Activated CD4-positive, CD25-positive, alpha-beta regulatory T cell treated with anti-CD3 and anti-CD28 coated beads, Interleukin-2, amount 50 U/mL, for 24 hours (primary cell): ENCODE measurements around the gene MARK4.
"Not testable (repeated sequence)": the region's sequence is repeated elsewhere in the genome, so short reads cannot be mapped to it uniquely, and the experiment has no call there.

ENCODE experiments used
- ATAC-seq, 2 donors: fragments of 150-1000 bp; cut with Tn5 transposase; one replicate each; pipeline ENCODE4 v1.10.0; 2021; ENCODE audit warnings: mild to moderate bottlenecking in 1 of 2, moderate library complexity in 1 of 2

Gene MARK4

GRCh38 chr19:45250832-45251451 is at the start of gene MARK4:
Gene MARK4 (plus strand): TSS chr19:45251271. CDS start chr19:45251589, 318 bp downstream.
- peak; percentile 73 to 75 for ATAC-seq

- ATAC-seq = no peak
Measured at GRCh38 chr19:45202637-45203036, 48.4 kb upstream of the MARK4 start.

- no peak for ATAC-seq
Measured at GRCh38 chr19:45205810-45206209, 45.3 kb upstream of the MARK4 start.

GRCh38 chr19:45206328-45206727 is 44.7 kb upstream of the MARK4 start:
- ATAC-seq = no peak

- ATAC-seq = no peak
Measured at GRCh38 chr19:45211751-45212381, 39.2 kb upstream of the MARK4 start.

GRCh38 chr19:45213031-45213430 is 38.0 kb upstream of the MARK4 start:
- no peak for ATAC-seq

GRCh38 chr19:45215391-45216191 is 35.5 kb upstream of the MARK4 start:
- ATAC-seq = no peak

GRCh38 chr19:45216667-45217066 is 34.4 kb upstream of the MARK4 start:
- ATAC-seq = no peak

GRCh38 chr19:45217193-45217956 is 33.7 kb upstream of the MARK4 start:
- ATAC-seq = no peak

GRCh38 chr19:45217957-45218334 is 33.1 kb upstream of the MARK4 start:
- ATAC-seq = no peak

- ATAC-seq = no peak
Measured at GRCh38 chr19:45218426-45218825, 32.6 kb upstream of the MARK4 start.

- ATAC-seq = no peak
Measured at GRCh38 chr19:45218911-45219743, 31.9 kb upstream of the MARK4 start.

GRCh38 chr19:45222724-45223123 is 28.3 kb upstream of the MARK4 start:
- no peak for ATAC-seq

GRCh38 chr19:45223879-45224278 is 27.2 kb upstream of the MARK4 start:
- no peak for ATAC-seq

GRCh38 chr19:45224645-45225044 is 26.4 kb upstream of the MARK4 start:
- ATAC-seq = no peak

- ATAC-seq = not testable (repeated sequence)
Measured at GRCh38 chr19:45229056-45229455, 22.0 kb upstream of the MARK4 start.

GRCh38 chr19:45231891-45232290 is 19.2 kb upstream of the MARK4 start:
- ATAC-seq = no peak

GRCh38 chr19:45234089-45234869 is 16.8 kb upstream of the MARK4 start:
- ATAC-seq = no peak

- no peak for ATAC-seq
Measured at GRCh38 chr19:45235485-45235884, 15.6 kb upstream of the MARK4 start.

GRCh38 chr19:45238556-45238955 is 12.5 kb upstream of the MARK4 start:
- no peak for ATAC-seq

GRCh38 chr19:45243144-45243732 is 7.8 kb upstream of the MARK4 start:
- no peak for ATAC-seq
